Common myeloid progenitor, CD34-positive (primary cell): ENCODE measurements around the gene LRRC32.

ENCODE experiments used
- CTCF ChIA-PET: fragments of 350-600 bp; sonication (Branson Sonifier 250); formaldehyde crosslinking; loops from one replicate; lab custom pipeline; 2021; ENCODE audit warnings: antibody characterized with exemption; lab: Charles Lee
- POLR2A ChIA-PET: fragments of 350-600 bp; sonication (Branson Sonifier 250); formaldehyde crosslinking; loops from one replicate; lab custom pipeline; 2021; ENCODE audit warnings: antibody characterized with exemption; lab: Charles Lee
- DNase-seq, 3 donors: peaks; one replicate each; pipeline versions ENCODE4 v3.0.0 to v3.0.0-alpha.2; 2013
- H3K27ac ChIP-seq, 2 experiments: 1 replicate in 1 of 2; 2 replicates in 1 of 2; pipeline ENCODE4 v1.7.0; 2013; ENCODE audit warnings: inconsistent platforms in 2 of 2, low read length in 2 of 2, mild to moderate bottlenecking in 2 of 2, low read depth in 1 of 2, moderate library complexity in 1 of 2; ENCODE audit not compliant: severe bottlenecking in 2 of 2, insufficient read depth in 1 of 2, poor library complexity in 1 of 2
- H3K27me3 ChIP-seq, 5 experiments: replicated peaks in 2 of 5; 1 replicate in 3 of 5; 2 replicates in 2 of 5; pipeline versions ENCODE4 v1.6.1 to v1.7.0; 2013; ENCODE audit warnings: low read length in 4 of 5, mild to moderate bottlenecking in 2 of 5, moderate library complexity in 2 of 5, inconsistent platforms in 1 of 5; ENCODE audit not compliant: insufficient read depth in 5 of 5, control insufficient read depth in 4 of 5
- H3K36me3 ChIP-seq, 4 experiments: 1 replicate in 2 of 4; 2 replicates in 2 of 4; pipeline versions ENCODE4 v1.6.1 to v1.7.0; 2013; ENCODE audit warnings: low read length in 3 of 4, control low read depth in 1 of 4, mild to moderate bottlenecking in 1 of 4; ENCODE audit not compliant: control insufficient read depth in 4 of 4, insufficient read depth in 4 of 4
- H3K4me1 ChIP-seq, 4 experiments: 1 replicate in 3 of 4; 2 replicates in 1 of 4; pipeline versions ENCODE4 v1.6.1 to v1.7.1; 2013; ENCODE audit warnings: low read length in 3 of 4, mild to moderate bottlenecking in 3 of 4, control low read depth in 1 of 4, inconsistent platforms in 1 of 4, moderate library complexity in 1 of 4; ENCODE audit not compliant: control insufficient read depth in 4 of 4, insufficient read depth in 4 of 4; ENCODE audit errors: control extremely low read depth in 1 of 4
- H3K4me3 ChIP-seq, 7 experiments: 1 replicate in 4 of 7; 2 replicates in 3 of 7; pipeline versions ENCODE4 v1.5.1 to v1.7.0; 2013; ENCODE audit warnings: mild to moderate bottlenecking in 7 of 7, low read length in 6 of 7, moderate library complexity in 6 of 7, inconsistent platforms in 2 of 7, low read depth in 2 of 7, control low read depth in 1 of 7; ENCODE audit not compliant: insufficient read depth in 4 of 7, control insufficient read depth in 1 of 7; ENCODE audit errors: extremely low read depth in 1 of 7
- H3K9me3 ChIP-seq, 5 experiments: 1 replicate in 4 of 5; 2 replicates in 1 of 5; pipeline versions ENCODE4 v1.6.1 to v1.7.1; 2013; ENCODE audit warnings: low read length in 4 of 5, mild to moderate bottlenecking in 2 of 5, inconsistent platforms in 1 of 5, low read depth in 1 of 5, moderate library complexity in 1 of 5; ENCODE audit not compliant: control insufficient read depth in 4 of 5, insufficient read depth in 2 of 5; ENCODE audit errors: control extremely low read depth in 1 of 5
- WGBS: methylation state at CpG from one replicate; pipeline ENCODE4 v1.1.5; 2013; ENCODE audit not compliant: insufficient coverage; 5-methylcytosine and 5-hydroxymethylcytosine counted together

Gene LRRC32

GRCh38 chr11:76653674-76654284, 16.8 kb downstream of the LRRC32 start:
- peaks cover 0 to 23% (median 16%) of the 10 kb centered on the region in 4 experiments for H3K4me1 ChIP-seq
- no peaks in the 10 kb centered on the region for H3K9me3 ChIP-seq
- H3K36me3 ChIP-seq, result no peaks in the 10 kb centered on the region
- ChIA-PET CTCF (interaction anchor here (1.3 to 2.2 kb wide), 3 partner anchors 19 to 77 kb away, joined by 3 to 8 read pairs (median 6); no protein-coding TSS in a partner anchor), POLR2A (interaction anchor here (1.4 kb wide), 1 partner anchor 9 kb away, joined by 3 read pairs; no protein-coding TSS in a partner anchor)
- H3K27me3 ChIP-seq, result no peaks in the 10 kb centered on the region
- WGBS, result 83% methylated on average over 4 of the region's 10 CpGs
- no peak overlapping the region for H3K4me3 ChIP-seq
- DNase-seq, result no peak
- H3K27ac ChIP-seq, result no peak overlapping the region

- no peaks in the 10 kb centered on the region for H3K36me3 ChIP-seq
These were observed 17.4 kb downstream of the LRRC32 start for GRCh38 chr11:76653012-76653673.

GRCh38 chr11:76649851-76650372, 20.6 kb downstream of the LRRC32 start:
- 100% methylated on average over 1 of the region's 2 CpGs for WGBS
- Histone ChIP-seq H3K9me3 (peaks cover 0 to 16% (median 4%) of the 10 kb centered on the region in 5 experiments), H3K27ac (no peak overlapping the region), H3K4me3 (no peak overlapping the region), H3K36me3 (no peaks in the 10 kb centered on the region), H3K27me3 (peaks cover 0 to 2% (median 0%) of the 10 kb centered on the region in 5 experiments), H3K4me1 (peaks cover 0 to 4% (median under 1%) of the 10 kb centered on the region in 4 experiments)
- CTCF ChIA-PET, result interaction anchor here (1.5 kb wide), 1 partner anchor 12 kb away, joined by 6 read pairs; no protein-coding TSS in a partner anchor
- POLR2A ChIA-PET, result no interaction called here
- DNase-seq, result no peak

More at GRCh38 chr11:76653012-76653673, 17.4 kb downstream of the LRRC32 start:
- H3K4me1 ChIP-seq, result peaks cover 0 to 20% (median 12%) of the 10 kb centered on the region in 4 experiments
- no peak overlapping the region for H3K27ac ChIP-seq
- H3K9me3 ChIP-seq, result no peaks in the 10 kb centered on the region
- ChIA-PET POLR2A (no interaction called here), CTCF (interaction anchor here (1.2 to 1.8 kb wide), 3 partner anchors 9 to 76 kb away, joined by 3 to 6 read pairs (median 3); no protein-coding TSS in a partner anchor)
- WGBS, result 97% methylated on average over 6 of the region's 12 CpGs
- no peaks in the 10 kb centered on the region for H3K27me3 ChIP-seq
- DNase-seq, result no peak
- no peak overlapping the region for H3K4me3 ChIP-seq

GRCh38 chr11:76649011-76649410, 21.5 kb downstream of the LRRC32 start:
- no peak overlapping the region for H3K27ac ChIP-seq
- H3K36me3 ChIP-seq, result no peaks in the 10 kb centered on the region
- peaks cover 0 to 6% (median 0%) of the 10 kb centered on the region in 5 experiments for H3K27me3 ChIP-seq
- ChIA-PET POLR2A (no interaction called here), CTCF (interaction anchor here (0.7 to 1.5 kb wide), 3 partner anchors 11 to 23 kb away, joined by 4 to 6 read pairs (median 4); no protein-coding TSS in a partner anchor)
- no peak for DNase-seq
- no peaks in the 10 kb centered on the region for H3K4me1 ChIP-seq
- H3K9me3 ChIP-seq, result peaks cover 0 to 16% (median 4%) of the 10 kb centered on the region in 5 experiments
- 95% methylated on average over 4 of the region's 6 CpGs for WGBS
- H3K4me3 ChIP-seq, result no peak overlapping the region

GRCh38 chr11:76648061-76648460, 22.5 kb downstream of the LRRC32 start:
- no peak for DNase-seq
- Histone ChIP-seq H3K4me1 (no peaks in the 10 kb centered on the region), H3K27me3 (peaks cover 0 to 6% (median 0%) of the 10 kb centered on the region in 5 experiments), H3K27ac (no peak overlapping the region), H3K9me3 (peaks cover 0 to 16% (median 4%) of the 10 kb centered on the region in 5 experiments), H3K36me3 (no peaks in the 10 kb centered on the region), H3K4me3 (no peak overlapping the region)
- POLR2A ChIA-PET, result no interaction called here
- CTCF ChIA-PET, result interaction anchor here (1.1 kb wide), 1 partner anchor 15 kb away, joined by 4 read pairs; no protein-coding TSS in a partner anchor

- CTCF ChIA-PET, result interaction anchor here (1.5 kb wide), 1 partner anchor 36 kb away, joined by 4 read pairs; no protein-coding TSS in a partner anchor
- DNase-seq, result no peak
These were observed 23.5 kb downstream of the LRRC32 start for GRCh38 chr11:76646882-76647534.

More at GRCh38 chr11:76646882-76647534, 23.5 kb downstream of the LRRC32 start:
- Histone ChIP-seq H3K27ac (no peak overlapping the region), H3K4me3 (no peak overlapping the region), H3K36me3 (no peaks in the 10 kb centered on the region), H3K4me1 (no peaks in the 10 kb centered on the region), H3K27me3 (peaks cover 0 to 6% (median 0%) of the 10 kb centered on the region in 5 experiments), H3K9me3 (peaks cover 0 to 16% (median 4%) of the 10 kb centered on the region in 5 experiments)
- POLR2A ChIA-PET, result no interaction called here
- 85% methylated on average over 2 of the region's 4 CpGs for WGBS
